Stimulated activated CD4-positive, alpha-beta T cell treated with anti-CD3 and anti-CD28 coated beads, Interleukin-1b, Interleukin-23, amount 100 ng/mL, for 24 hours (primary cell): ENCODE results near the gene CCDC88C.
A peak's percentile ranks its signal among the peaks of the same experiment; 100 is the strongest.

ENCODE experiments used
- DNase-seq, 4 experiments: peaks; one replicate each; pipeline ENCODE4 v3.0.0-alpha.2; 2020; ENCODE audit warnings: low read depth in 4 of 4, low spot score in 1 of 4

CCDC88C gene

DNA sequence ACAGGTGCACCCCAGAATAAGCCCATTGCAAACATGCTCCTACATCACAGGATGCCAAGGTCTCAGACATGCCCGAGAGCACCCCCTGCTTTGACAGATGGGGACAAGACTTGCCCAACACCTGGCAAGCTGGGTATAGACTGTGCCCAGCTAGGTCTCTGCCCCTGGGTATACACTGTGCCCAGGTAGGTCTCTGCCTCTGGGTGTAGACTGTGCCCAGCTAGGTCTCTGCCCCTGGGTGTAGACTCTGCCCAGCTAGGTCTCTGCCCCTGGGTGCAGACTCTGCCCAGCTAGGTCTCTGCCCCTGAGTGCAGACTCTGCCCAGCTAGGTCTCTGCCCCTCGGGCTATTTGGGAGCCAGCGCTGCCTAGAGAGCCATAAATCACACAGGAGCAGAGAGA lies 85.9 kb downstream of the CCDC88C start:
- no peak for DNase-seq

DNA sequence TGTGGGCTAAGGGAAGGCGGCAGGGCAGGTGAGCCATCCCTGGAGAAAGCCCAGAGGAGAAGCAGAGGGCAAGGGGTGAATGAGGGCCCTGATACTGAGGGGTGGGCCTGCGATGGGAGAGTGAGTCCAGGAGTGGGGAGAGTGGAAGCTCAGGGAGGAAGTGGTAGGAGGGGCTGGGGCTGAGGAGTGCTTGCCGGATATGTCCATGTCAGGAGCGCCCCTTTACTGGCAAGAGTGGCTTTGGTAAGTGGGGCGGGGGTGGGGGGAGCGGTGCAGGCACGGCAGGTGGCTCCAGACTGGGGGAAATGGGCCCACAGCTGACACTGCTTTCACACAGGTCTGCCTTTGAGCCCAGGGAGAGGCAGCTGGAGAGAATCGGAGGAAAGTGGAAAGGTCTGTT lies 86.8 kb downstream of the CCDC88C start:
- no peak for DNase-seq

DNA sequence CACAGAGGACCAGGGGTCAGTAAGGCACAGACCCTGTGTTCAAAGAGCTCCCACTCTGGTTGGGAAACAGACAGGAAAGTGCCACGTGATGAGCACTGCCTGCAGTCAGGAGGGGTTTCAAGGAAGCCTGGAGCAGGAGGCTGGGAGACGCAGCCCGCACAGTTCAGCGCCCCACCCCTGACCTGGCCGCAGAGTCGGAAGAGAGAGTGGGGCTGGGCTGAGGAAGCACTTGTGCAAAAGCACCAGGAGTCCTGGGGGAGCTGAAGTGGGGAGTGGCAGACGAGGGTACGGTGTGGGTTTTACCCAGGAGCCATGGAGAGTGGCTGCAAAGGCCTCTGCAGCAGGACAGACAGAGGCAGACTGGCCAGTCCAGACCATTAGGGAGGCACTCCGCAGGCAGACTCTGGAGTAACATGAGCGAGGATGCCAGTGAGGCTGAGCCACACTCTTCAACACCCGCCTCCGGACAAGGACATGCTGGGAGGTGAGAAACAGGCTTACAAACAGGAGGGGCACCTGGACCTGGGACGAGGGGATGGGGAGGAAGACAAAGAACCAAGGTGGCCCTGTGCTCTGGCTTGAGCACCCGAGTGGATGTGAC lies 87.4 kb downstream of the CCDC88C start:
- DNase-seq, result no peak

DNA sequence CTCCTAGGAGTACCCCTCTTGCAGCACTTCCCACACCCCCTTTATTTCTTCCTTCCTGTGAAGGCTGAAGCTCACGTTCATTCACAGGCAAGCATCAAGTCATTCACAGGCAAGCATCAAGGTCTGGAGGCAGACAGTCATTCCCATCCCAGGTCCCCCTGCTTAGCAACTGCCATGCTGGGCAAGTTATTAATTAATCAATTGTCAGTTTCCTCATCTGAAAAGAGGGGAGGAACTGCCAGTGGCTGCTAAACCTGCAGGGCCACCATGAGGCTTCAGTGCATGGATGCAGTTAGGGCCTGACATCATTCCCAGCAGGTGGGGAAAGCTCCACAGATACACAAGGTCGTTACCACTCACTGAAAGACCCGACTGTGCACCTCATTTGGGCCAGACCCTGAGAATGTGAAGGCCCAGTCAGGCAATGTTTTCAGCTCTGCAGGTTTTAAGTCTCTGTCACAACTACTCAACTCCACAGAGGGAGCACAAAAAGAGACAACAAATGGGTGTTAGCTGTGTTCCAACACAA lies 88.1 kb downstream of the CCDC88C start:
- no peak for DNase-seq

DNA sequence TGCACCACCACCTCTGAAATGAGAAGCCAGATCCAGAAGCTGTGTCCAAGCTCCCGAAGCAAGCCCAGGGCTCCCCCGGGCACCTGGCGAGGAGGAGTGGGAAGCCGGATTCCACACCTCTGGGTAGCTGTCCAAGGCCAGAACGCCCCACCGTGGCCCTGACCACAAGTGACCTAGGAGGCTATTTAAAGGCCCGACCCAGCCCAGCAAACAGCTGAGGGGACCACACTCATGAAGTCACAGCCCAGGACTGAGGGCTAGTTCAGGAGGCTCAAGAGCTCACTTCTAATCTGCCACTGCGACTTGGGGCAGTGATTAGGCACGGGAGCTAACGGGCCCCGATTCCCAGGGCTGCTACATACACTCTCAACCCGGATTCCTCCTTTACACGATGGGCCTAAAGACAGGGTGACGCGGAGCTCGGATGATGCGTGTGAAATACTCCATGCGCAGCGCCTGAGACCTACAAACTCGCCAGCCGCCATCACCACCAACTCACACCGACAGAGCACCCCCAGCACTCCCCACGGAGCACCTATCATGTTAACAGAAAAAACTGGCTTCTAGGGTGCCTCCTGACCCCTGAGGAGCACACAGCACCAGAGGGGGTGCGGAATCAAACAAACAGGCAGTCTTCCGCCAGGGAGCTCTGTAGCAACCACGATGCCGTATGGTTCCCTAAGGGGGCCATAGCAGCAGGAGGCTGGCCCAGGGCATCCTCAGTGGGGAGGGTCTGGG lies 89.1 kb downstream of the CCDC88C start:
- DNase-seq, result no peak

DNA sequence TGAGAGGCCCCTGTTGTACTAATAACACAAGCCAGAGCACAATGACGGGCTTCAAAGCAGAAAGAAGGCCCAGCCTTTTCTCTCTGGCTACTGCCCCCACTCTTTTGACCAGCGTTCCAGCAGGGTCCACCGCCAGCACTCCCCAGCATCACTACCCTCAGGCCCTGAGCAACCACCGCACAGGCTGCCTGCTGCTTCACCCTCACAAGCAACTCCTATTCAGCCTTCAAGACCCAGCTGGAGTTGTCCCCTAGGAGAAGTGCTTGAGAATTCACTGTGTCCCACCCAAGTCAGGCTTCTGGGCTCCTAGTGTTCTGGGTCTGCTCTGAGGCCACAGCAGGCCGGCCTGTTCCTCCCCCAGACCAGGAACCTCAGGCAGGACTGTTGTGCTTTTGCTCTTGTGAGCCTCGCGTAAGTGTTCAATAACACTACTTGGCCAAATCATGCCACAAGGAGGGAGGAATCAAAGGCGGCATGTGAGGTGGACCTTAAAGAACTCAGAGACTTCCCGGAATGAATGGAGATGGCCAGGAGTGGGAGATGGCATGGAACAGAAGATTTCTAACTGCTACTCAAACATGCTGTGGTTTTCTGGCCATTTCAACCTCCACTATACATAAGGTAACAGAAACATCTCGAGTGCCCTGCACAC lies 89.8 kb downstream of the CCDC88C start:
- no peak for DNase-seq

DNA sequence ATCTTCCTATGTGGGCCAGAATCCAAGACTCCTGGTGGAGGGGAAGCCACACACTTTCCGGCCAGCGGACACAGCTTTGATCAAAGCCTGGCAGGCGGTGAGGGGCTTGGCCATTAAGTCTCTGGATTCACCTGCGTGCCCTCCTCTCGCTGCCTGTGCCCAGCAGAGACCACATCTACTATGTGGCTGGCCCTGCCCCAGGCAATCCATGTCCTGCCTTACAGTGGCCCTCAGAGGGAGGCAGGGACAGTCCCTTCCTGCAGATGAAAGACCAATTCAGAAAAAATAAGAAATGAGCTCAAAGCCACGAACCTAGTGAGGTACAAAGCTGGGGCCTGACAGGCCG lies 90.4 kb downstream of the CCDC88C start:
- no peak for DNase-seq

DNA sequence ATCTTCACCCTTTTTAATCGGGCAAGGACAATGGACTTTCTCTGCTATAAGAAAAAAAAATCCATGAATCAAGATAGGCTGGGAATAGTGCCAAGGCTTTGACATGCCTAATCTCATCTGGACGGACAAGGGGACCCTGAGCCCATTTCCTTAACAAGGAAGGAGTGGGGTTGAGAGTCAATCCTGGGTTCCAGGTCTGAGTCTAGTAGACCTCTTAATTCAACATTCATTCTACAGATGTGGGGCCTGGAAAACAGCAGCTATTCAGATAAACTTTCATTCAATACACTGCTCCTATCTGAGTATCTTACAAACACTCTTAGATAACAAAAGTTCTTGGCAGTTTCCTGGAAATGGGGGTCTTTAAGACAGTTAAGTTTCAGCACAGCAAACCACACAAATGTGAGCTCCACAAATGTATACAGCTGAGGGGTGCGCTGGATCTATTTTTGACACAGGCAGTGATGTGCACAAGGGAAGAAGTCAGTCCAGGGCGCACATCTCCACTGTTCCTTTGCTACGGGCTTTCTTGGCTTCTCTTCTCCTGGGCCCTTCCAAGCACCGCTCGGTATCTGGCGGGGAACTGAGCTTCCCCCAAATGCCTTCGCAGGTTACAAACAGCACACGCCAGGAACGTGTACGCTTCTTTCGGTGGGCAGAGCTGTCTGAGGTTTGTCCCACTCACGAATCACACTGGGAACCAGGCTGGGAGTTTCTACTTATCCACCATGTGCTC lies 90.9 kb downstream of the CCDC88C start:
- DNase-seq, result no peak

DNA sequence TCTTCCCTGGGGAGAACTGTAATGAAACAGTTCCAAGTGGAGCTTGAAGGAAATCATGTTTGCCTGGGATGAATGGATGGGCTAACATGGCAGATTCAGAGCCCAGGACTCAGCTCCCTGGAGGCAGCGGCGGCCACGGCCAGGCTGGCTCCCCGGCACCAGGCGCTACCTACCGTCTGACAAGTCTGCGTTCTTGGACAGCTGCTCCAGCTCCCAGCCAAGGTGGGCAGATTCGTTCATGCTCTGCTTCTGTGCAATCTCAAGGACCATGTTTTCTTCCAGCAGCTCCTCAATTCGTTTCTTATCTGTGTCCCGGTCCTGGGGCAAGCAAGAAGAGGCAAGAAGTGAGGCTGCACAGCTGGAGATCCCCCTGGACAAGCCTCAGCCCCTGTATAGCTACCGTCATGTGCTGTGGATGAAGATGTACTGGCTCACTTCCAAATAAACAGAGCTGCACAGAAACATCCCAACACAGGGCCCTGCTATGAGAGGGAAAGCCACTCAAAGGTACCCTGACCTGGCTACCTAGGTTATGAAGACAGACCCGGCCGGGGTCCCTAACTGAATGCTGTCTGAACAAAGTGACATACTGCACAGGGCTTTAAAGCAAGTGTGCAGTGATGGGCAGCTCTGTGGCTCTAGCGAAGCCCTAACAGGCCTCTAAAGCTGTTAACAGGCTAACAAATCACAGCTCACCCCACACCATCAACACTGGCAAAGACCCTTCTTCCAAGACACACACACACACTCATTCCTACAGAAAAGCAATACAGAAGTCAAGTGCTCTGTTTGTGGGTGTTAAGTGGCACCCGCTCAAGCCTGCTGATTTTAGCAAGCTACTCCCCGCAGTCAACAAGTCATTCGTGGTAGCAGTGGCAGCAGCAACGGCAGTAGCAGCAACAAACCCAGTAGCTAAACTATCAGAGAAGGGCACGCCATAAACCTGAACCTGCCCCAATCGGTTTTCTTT lies 92.7 kb downstream of the CCDC88C start:
- DNase-seq, result no peak

DNA sequence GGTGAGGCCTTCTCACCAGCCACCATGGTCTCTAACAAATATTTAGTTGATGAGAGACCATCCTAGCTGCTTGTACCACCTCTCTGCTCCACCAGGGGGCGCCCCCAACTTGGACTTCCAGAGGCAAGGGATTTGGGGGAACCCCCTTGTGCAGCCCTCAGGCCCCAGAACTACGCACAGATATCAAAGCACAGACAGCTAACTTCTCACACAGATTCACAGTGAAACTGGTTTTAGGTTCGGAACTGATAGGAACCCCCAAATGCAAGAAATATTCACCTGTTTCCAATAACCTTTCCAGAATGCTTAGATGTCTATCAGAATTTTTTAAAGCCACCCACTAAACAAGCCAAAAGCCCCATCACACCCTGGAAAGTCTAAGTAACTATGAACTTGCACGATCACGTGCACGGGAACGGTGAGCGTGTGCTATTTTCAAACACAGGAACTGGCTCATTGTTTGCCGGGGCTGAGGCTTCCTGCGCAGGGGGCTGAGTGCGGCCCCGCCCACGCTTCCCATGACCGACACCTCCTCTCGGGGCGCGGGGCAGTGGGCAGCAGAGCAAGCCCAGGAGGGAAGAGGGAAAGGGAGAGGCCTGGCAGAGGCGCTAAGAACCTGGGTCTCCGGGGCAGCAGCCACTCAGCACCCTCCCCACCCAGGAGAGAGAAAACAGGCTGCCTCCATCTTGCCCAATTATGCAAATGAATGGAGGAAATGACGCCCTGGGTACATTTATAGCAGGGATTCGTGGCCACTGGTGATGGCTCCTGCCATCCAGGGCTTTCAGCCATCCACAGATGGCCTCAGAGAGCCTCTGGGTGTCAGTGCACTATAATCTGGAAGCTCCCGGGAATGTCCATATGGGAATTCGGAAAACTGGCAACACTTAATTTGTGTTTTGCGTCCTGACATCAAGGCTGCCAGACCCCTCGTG lies 93.7 kb downstream of the CCDC88C start:
- peak; percentile 92 to 94 (median 94) for DNase-seq

DNA sequence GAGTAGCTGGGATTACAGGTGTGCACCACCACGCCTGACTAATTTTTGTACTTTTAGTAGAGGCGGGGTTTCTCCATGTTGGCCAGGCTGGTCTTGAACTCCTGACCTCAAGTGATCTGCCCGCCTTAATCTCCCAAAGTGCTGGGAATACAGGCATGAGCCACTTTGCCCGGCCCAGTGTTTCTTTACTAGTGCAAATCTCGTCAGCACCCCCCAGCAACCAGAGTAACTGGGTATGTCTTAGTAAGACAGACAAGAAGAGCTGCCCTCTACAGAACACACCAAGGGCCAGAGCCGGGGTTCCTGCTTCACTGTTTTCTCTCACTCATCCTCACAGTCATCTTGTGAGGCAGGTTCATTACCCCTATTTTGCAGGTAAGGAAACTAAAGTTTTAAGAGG lies 94.6 kb downstream of the CCDC88C start:
- no peak for DNase-seq

DNA sequence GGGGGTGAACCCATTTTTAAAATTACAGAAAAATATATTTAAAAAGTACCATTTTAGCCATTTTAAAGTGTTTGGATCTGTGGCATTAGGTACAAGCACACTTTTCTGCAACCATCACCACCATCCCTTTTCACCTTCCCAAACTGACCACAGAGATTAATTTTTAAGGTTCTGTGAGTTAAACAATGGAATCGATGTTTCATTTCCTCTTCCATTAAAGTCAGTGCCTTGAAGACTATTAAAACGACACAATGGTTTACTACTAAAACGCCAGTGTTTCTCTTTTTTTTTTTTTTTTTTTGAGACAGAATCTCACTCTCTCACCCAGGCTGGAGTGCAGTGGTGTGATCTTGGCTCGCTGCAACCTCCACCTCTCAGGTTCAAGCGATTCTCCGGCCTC lies 95.0 kb downstream of the CCDC88C start:
- no peak for DNase-seq

DNA sequence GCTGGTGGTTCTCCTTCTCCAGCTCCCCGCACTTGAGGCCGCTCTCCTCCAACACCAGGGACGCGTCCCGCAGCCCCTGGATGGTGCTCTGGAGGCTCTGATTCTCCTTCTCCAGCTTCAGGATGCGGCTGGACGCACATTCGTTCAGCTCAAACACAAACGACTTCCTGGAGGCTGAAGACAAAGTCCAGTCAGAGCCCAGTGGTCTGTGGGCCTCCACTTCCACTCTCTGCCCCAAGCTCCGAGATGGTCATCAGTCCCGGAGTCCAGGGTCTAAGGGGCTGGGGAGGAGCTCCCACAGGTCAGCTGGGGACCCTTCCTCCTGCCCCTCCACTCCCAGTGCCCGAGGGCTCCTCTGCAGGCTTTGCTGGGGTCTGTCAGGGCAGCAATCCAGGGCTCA lies 96.5 kb downstream of the CCDC88C start:
- DNase-seq, result no peak

DNA sequence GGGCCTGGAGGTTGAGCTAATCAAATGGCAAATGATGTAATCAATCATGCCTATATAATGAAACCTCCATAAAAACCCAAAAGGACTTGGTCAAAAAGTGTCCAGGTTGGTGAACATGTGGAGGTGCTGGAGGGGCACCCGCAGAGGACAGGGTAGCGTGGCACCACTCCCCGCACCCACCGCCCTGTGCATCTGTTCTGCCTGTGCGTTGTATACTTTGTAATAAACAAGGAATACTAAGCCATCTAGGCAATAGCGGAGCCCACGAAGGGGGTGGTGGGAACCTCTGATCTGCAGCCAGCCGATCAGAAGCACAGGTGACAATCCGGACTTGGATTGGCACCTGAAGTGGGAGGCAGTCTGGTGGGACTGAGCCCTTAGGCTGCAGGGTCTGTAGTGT lies 97.4 kb downstream of the CCDC88C start:
- DNase-seq, result no peak

DNA sequence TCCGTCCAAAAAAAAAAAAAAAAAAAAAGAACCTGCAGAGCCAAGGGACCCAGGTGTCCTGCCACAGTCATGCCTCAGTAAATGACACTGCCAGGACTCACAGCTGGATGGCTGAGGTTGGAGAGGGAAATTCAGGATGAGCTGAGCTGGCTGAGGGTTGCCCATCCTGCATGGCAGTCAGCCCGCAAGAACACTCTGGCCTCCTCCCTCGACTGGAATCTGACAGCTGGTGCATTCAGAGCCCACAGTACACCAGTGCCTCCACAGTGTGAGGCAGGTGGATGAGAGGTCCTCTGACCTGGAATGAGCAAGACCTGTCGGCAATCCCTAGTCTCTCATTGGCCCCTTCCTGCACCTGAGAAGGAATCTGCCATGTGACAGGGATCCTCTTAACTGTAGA lies 98.7 kb downstream of the CCDC88C start:
- DNase-seq, result no peak

DNA sequence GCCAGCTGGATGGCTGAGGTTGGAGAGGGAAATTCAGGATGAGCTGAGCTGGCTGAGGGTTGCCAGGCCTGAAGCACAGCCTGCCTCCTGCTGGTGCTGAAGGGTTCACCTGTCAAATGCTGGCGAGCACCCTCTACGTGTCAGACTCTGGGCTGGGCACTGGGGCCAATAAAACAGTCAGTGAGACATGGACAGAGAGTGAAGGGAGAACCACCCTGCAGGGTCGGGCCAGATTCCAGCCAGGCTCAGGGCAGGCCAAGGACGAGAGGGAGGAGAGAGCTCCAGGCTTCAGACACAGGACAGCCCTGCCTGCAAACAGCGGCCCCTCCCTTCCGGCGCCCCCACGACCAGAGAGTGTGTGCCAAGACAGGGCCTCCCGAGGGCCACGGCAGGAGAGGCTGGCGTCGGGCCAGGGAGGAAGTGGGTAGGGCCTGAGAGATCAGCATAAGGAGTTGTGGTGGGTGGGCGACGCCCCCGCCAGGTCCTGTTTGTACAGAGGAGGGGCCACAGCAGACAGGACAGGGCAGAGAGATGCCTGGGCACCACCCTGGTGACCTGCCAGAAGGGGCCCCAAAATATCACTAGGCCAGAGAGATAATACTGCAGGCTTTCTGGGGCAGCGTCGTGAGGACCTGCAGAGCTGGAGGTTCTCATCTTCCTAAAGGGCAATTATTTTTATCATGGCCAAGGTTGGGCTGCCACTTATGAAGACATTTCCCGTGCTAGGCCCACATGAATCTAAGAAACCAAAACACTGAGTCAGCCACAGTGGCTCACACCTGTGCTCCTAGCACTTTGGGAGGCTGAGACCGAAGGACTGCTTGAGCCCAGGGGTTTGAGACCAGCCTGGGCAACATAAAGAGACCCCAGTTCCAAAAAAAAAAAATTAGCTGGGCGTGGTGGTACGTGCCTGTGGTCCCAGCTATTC lies 100.0 kb downstream of the CCDC88C start:
- peak in 2 of 4 experiments; percentile 51 to 74 for DNase-seq

DNA sequence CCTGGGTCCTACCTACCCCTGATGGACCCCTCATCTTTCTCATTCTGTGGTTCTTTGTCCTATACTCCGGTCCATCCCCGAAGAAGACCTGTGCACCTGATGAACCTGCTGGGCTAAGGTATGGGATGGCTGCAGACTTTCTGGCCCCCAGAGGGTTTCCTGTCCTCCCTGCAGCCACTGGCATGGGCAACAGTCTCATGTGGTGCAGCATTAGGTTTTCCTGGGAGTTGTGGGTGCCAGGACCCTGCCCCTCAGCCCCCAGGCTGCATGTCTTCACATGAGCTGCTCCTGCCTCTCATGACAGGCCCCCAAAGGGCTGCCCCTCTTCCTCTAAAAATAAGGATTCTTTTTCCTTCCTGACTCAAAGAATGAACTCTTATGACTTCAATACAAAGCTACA lies 100.9 kb downstream of the CCDC88C start:
- DNase-seq, result no peak

DNA sequence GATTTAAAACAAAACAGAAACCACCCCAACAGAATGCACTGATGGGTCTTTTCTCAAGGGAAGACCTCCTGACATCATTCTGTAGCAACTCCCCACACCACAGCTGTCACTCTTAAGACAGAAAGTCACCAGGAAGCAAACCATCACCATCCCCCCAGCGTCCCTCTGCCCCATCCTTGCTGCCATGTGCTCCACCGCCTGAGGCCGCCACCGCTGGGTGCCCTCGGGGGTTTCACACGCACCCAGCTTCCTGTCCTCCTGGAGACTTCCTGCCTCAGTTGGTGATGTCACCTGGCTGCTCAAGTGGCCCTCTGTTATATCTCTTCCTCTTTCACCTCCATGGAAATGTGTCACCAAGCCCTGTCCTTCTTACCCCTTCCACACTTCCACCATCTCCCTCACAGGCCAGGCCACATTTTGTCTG lies 101.8 kb downstream of the CCDC88C start:
- DNase-seq, result peak; percentile 38 to 76 (median 52)
